OCI-LY1 (cell line): ENCODE results near the gene FBXL14.

Source experiments
- H2AFZ ChIP-seq: fragments of 200-600 bp; sonication (generic), shearing (Covaris generic); 2 replicates; pipeline ENCODE4 v1.6.0; 2014; ENCODE audit warnings: antibody characterized with exemption, mild to moderate bottlenecking, low read length
- H3F3A ChIP-seq: fragments of 200-600 bp; sonication (generic), shearing (Covaris generic); 2 replicates; pipeline ENCODE4 v1.6.0; 2014; ENCODE audit warnings: mild to moderate bottlenecking, antibody characterized with exemption, low read length, moderate library complexity; ENCODE audit not compliant: insufficient read depth
- H3K27ac ChIP-seq: fragments of 200-600 bp; sonication (generic); 2 replicates; pipeline ENCODE4 v1.5.1; 2014; ENCODE audit warnings: low read length, mixed run types, mild to moderate bottlenecking, low read depth; ENCODE audit not compliant: poor library complexity, severe bottlenecking
- H3K27me3 ChIP-seq: fragments of 200-600 bp; sonication (generic); 2 replicates; pipeline ENCODE4 v1.6.0; 2014; ENCODE audit warnings: antibody characterized with exemption, mild to moderate bottlenecking, low read length, moderate library complexity; ENCODE audit not compliant: insufficient read depth
- H3K36me3 ChIP-seq: fragments of 200-600 bp; sonication (generic); 2 replicates; pipeline ENCODE4 v1.6.1; 2014; ENCODE audit warnings: mild to moderate bottlenecking, antibody characterized with exemption, low read length, moderate library complexity, mixed read lengths; ENCODE audit not compliant: insufficient read depth
- H3K4me1 ChIP-seq: fragments of 200-600 bp; sonication (generic); 2 replicates; pipeline ENCODE4 v1.5.1; 2014; ENCODE audit warnings: mild to moderate bottlenecking, low read length, moderate library complexity; ENCODE audit not compliant: insufficient read depth, severe bottlenecking
- H3K4me2 ChIP-seq: fragments of 200-600 bp; sonication (generic), shearing (Covaris generic); 2 replicates; pipeline ENCODE4 v1.6.1; 2014; ENCODE audit warnings: low read length
- H3K4me3 ChIP-seq: fragments of 200-600 bp; sonication (generic); 2 replicates; pipeline ENCODE4 v1.5.1; 2014; ENCODE audit warnings: low read length, low read depth, mild to moderate bottlenecking, mixed read lengths; ENCODE audit not compliant: poor library complexity, severe bottlenecking
- H3K79me2 ChIP-seq: fragments of 200-600 bp; shearing (Covaris generic); 2 replicates; pipeline ENCODE4 v1.6.1; 2016; ENCODE audit warnings: mixed run types, low read length, mixed read lengths; ENCODE audit not compliant: insufficient read depth
- H3K9ac ChIP-seq: fragments of 200-600 bp; sonication (generic), shearing (Covaris generic); 2 replicates; pipeline ENCODE4 v1.6.1; 2014; ENCODE audit warnings: mild to moderate bottlenecking, low read length, mixed read lengths
- H3K9me2 ChIP-seq: fragments of 200-600 bp; sonication (generic), shearing (Covaris generic); 2 replicates; pipeline ENCODE4 v1.6.1; 2014; ENCODE audit warnings: low read depth, mild to moderate bottlenecking, low read length, mixed read lengths
- H3K9me3 ChIP-seq: fragments of 200-600 bp; shearing (Covaris generic); 2 replicates; pipeline ENCODE4 v1.6.1; 2014; ENCODE audit warnings: low read length, mixed read lengths
- H4K20me1 ChIP-seq: fragments of 200-600 bp; sonication (generic), shearing (Covaris generic); 2 replicates; pipeline ENCODE4 v1.6.0; 2016; ENCODE audit warnings: mild to moderate bottlenecking, low read length; ENCODE audit not compliant: insufficient read depth
- EZH2 ChIP-seq: fragments of 200-600 bp; sonication (generic), shearing (Covaris generic); IDR thresholded peaks from 2 replicates; pipeline ENCODE4 v1.8.0; 2017; ENCODE audit warnings: borderline replicate concordance, mixed run types, mild to moderate bottlenecking, antibody characterized with exemption, low read length, moderate library complexity, mixed read lengths
- TF ChIP-seq, protein P1 (sequence below): fragments of 200-600 bp; sonication (generic), shearing (Covaris generic); IDR thresholded peaks from 2 replicates; pipeline ENCODE4 v1.5.1; 2017; ENCODE audit warnings: mild to moderate bottlenecking, antibody characterized with exemption, low read length, moderate library complexity, mixed read lengths

FBXL14 gene

DNA sequence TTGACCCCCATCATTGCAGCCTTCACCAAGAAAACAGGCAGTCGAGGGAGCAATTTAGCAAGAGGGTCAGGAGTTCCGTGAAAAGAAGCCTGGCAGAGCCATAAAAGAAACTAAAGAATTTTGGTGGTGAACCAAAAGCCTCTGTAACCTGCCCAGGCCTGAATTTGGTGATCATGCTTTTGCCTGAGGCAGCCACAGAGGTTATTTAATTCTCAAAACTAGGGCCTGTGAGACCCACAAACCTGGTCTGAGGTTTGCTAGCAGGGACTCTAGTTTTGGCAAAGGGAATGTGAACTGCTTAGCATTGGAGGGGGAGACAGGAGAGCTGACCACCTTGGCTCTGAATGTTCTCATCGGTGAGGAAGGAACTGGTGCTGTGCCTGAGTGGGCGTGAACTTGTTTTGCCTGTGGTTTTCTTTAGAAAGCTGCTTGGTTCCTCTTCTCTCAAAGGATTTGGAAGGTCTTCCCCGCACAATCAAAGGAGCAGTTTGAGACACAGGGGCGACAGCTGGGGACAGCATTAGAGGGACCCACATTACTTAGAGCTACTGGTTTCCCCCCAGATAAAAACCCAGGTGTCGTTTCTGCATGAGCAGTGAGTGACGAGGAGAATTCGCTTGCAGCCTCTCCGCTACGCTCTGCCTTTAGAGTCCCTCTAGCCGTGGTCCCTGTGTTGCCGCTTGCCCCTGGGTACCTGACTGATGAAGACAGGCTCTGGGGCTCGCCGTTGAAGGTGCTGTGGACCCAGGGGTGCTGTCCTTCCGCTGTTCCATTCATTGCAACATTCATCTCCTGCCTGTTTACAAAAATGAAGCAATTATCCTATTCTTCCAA, 22.1 kb upstream of the FBXL14 start:
- Histone ChIP-seq H3K4me3 (no peak overlapping the region), H3K36me3 (no peaks in the 10 kb centered on the region), H2AFZ (no peak overlapping the region), H3K27ac (no peak overlapping the region), H3K4me1 (no peaks in the 10 kb centered on the region), H3K9me2 (no peaks in the 10 kb centered on the region), H3K9me3 (no peaks in the 10 kb centered on the region), H3K9ac (no peak overlapping the region), H3K4me2 (no peak overlapping the region), H3F3A (no peaks in the 10 kb centered on the region), H3K79me2 (no peaks in the 10 kb centered on the region), H3K27me3 (no peaks in the 10 kb centered on the region), H4K20me1 (no peaks in the 10 kb centered on the region)
- TF ChIP-seq, protein P1, sequence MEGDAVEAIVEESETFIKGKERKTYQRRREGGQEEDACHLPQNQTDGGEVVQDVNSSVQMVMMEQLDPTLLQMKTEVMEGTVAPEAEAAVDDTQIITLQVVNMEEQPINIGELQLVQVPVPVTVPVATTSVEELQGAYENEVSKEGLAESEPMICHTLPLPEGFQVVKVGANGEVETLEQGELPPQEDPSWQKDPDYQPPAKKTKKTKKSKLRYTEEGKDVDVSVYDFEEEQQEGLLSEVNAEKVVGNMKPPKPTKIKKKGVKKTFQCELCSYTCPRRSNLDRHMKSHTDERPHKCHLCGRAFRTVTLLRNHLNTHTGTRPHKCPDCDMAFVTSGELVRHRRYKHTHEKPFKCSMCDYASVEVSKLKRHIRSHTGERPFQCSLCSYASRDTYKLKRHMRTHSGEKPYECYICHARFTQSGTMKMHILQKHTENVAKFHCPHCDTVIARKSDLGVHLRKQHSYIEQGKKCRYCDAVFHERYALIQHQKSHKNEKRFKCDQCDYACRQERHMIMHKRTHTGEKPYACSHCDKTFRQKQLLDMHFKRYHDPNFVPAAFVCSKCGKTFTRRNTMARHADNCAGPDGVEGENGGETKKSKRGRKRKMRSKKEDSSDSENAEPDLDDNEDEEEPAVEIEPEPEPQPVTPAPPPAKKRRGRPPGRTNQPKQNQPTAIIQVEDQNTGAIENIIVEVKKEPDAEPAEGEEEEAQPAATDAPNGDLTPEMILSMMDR: no peak
- TF ChIP-seq EZH2: no peak

DNA sequence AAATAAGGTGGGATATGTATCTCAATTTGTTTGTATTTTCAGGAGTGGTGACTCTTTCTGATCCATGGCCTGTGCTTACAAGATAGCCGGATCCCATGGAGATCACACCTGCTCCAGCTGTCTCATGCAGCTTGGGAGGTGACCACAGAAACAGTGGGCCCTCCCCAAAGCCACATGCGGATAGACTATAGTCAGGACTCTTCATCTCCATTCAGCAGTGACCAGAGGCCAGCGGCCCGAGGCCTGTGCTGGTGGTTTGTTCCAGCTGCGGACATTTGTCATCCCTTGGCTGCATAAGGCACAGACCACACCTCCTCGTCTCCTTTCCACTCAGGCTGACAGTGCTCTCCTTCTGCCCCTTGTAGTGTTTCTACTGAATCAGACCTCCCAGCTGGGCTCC, 20.0 kb upstream of the FBXL14 start:
- Histone ChIP-seq H3K9me3 (no peaks in the 10 kb centered on the region), H3K27me3 (no peaks in the 10 kb centered on the region), H3K36me3 (no peaks in the 10 kb centered on the region), H3K4me3 (no peak overlapping the region), H3K4me1 (no peaks in the 10 kb centered on the region), H2AFZ (no peak overlapping the region), H3K27ac (no peak overlapping the region), H3K9me2 (no peaks in the 10 kb centered on the region), H3K79me2 (no peaks in the 10 kb centered on the region), H3K9ac (no peak overlapping the region), H3K4me2 (no peak overlapping the region), H3F3A (no peaks in the 10 kb centered on the region), H4K20me1 (no peaks in the 10 kb centered on the region)
- TF ChIP-seq, protein P1: no peak
- TF ChIP-seq EZH2: no peak

DNA sequence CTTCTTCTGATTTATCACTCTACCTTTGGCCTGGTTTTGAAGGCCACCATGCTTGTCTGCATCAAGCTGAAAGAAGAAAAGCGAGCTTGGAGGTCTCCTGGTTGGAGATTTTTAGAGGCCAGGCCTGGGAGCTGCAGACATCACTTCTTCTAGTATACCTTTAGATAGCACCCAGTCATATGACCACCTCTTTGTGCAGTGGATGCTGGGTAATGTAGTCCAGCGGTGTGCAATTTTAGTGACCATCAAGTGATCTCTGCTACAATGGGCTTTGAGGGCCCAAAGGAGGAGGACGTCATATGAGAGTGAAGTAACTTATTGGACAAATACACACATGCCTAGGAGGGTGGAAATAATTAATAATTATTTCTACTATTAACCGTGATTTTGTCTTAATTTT, 19.5 kb upstream of the FBXL14 start:
- Histone ChIP-seq H3K36me3 (no peaks in the 10 kb centered on the region), H3F3A (no peaks in the 10 kb centered on the region), H3K4me1 (no peaks in the 10 kb centered on the region), H3K4me3 (no peak overlapping the region), H4K20me1 (no peaks in the 10 kb centered on the region), H3K27ac (no peak overlapping the region), H3K27me3 (no peaks in the 10 kb centered on the region; the same call in 1 of the 2 replicates), H3K4me2 (no peak overlapping the region), H3K79me2 (no peaks in the 10 kb centered on the region), H2AFZ (no peak overlapping the region), H3K9me2 (no peaks in the 10 kb centered on the region), H3K9ac (no peak overlapping the region), H3K9me3 (no peaks in the 10 kb centered on the region)
- TF ChIP-seq, protein P1: no peak
- no peak for TF ChIP-seq EZH2
